Epithelial cell of proximal tubule (primary cell): ENCODE measurements around the gene TNFRSF14. TPM values are rescaled to one million over a fixed set of nuclear protein-coding genes. Genes with fewer than 3 reads are reported as not detected.
A peak's percentile ranks its signal among the peaks of the same experiment; 100 is the strongest.

Experiments used
- DNase-seq: peaks from one replicate; pipeline ENCODE4 v3.0.0-alpha.2; 2011; ENCODE audit warnings: low read depth
- H3K4me3 ChIP-seq: 2 replicates; pipeline ENCODE4 v1.5.1; 2011; ENCODE audit warnings: low read depth, mild to moderate bottlenecking, low read length
- CTCF ChIP-seq: conservative IDR thresholded peaks from 2 replicates; pipeline ENCODE4 v1.5.1; 2012; ENCODE audit warnings: low read depth, mild to moderate bottlenecking, low read length
- total RNA-seq: library from RNA; depleted of rRNA; stranded (reverse); fragments of >200 nt; gene quantifications from 2 replicates; pipeline ENCODE4 v1.2.3, GENCODE V29; 2015

Gene TNFRSF14
- total RNA-seq, 1 donor from 2014 or later: 5.8 TPM

DNA sequence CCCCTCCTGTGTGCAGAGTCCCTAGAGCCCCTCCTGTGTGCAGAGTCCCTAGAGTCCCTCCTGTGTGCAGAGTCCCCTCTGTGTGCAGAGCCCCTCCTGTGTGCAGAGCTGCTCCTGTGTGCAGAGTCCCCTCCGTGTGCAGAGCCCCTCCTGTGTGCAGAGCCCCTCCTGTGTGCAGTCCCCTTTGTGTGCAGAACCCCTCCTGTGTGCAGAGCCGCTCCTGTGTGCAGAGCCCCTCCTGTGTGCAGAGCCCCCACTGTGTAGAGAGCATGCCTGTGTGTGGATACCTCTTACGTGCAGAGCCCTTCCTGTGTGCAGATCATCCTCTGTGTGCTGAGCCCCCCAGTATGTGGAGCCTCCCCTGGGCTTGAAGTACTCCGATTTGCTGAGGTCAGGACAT lies 17.8 kb upstream of the TNFRSF14 start:
- no peak overlapping the region for H3K4me3 ChIP-seq
- TF ChIP-seq CTCF: no peak
- no peak for DNase-seq

- no peak for TF ChIP-seq CTCF
- H3K4me3 ChIP-seq: no peak overlapping the region
- no peak for DNase-seq
These were observed 17.3 kb upstream of the TNFRSF14 start for GRCh38 chr1:2538872-2539271.

- no peak overlapping the region for H3K4me3 ChIP-seq
- DNase-seq: no peak
- TF ChIP-seq CTCF: peak; percentile 34
These were observed 16.8 kb upstream of the TNFRSF14 start for GRCh38 chr1:2539312-2539907.

DNA sequence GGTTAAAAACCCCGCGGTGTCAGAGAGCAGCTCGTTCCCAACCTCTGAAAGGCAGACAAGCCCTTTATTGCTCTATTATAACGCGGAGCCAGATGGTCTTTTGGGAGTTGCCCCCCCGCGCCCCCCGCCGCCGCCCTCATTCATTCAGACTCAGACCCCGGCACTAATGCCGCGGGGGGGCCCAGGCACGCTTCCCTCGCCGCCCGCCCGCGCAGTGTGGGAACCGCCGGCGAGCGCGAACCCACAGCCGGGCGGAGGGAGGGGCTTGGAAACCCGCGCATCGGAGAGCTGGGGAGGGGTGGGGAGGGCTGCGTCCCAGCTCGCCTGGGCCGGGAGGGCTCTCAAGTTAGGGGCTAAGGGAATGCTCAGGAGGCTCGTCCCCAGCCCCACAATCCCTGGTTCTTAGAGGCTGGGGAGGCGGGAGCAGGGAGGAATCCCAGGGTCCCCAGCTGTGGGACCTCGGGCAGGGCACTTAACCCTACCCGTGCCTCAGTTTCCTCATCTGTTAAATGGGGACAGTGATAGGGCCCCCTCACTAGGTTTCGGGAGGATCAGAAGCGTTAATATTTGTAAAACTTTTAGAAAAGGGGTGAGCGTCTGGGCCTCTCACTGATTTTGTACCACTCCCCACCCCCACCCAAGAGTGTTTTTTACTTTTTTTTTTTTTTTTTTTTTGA lies 15.2 kb upstream of the TNFRSF14 start:
- no peak for TF ChIP-seq CTCF
- no peak overlapping the region for H3K4me3 ChIP-seq
- no peak for DNase-seq

- no peak for DNase-seq
- no peak for TF ChIP-seq CTCF
- H3K4me3 ChIP-seq: no peak overlapping the region
These were observed 14.4 kb upstream of the TNFRSF14 start for GRCh38 chr1:2541619-2542245.

DNA sequence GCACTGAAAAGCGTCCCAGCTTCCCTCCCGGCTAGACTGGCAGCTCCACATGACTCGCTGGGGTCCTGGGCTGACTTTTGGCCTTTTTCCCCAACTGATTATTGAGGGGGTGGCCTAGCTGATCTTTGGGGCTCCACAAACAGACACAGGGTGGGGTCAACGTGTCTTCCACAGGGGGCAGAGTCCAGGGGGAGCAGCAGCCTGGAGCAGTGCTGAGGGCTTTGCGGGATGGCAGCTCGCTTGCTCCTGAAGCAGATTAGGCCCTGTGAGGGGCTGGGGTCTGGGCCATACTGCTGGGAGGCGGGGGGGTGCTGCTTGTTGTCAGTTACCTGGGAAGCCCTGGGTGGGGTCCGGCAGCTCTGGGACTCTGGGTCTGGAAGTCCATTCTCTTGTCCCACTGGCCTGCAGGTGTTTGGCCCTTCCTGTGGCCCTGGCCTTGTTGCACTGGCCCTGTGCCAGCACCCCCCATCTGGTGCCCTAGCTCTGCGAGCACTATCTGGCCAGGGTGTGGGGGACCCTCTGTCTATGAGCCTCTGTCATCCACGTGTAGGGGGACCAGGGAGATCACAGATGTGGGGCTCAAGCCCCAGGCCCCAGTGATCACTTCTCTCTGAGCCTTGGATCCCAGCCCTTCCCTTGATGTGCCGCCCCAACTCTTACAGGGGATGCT lies 13.8 kb upstream of the TNFRSF14 start:
- no peak for TF ChIP-seq CTCF
- no peak for DNase-seq
- H3K4me3 ChIP-seq: no peak overlapping the region
